ENCODE data around the gene AMIGO1.

Gene AMIGO1

GRCh38 chr1:109457819-109458218 is 51.7 kb downstream of the AMIGO1 start:
- H3K4me3 ChIP-seq (ENCODE audit: low read depth, low read length), result no peak overlapping the region
- no peak for TF ChIP-seq CTCF (IDR thresholded peaks at IDR 0.05; ENCODE audit: low read depth, low read length, missing control alignments)
- DNase-seq (ENCODE audit: low read depth), result no peak

- DNase-seq (ENCODE audit: low read depth), result no peak
- no peak for TF ChIP-seq CTCF (IDR thresholded peaks at IDR 0.05; ENCODE audit: low read depth, low read length, missing control alignments)
- H3K4me3 ChIP-seq (ENCODE audit: low read depth, low read length), result no peak overlapping the region
These were observed 54.9 kb downstream of the AMIGO1 start for GRCh38 chr1:109454497-109455133.

Data from GM12864 (cell line).